HepG2 (cell line): ENCODE data around the gene MEAF6. TPM values are rescaled to one million over a fixed set of nuclear protein-coding genes. Genes with fewer than 3 reads are reported as not detected.
"Not testable (repeated sequence)": the region's sequence is repeated elsewhere in the genome, so short reads cannot be mapped to it uniquely, and the experiment has no call there.

Experiments used
- ATAC-seq: fragments of 200-7000 bp; cut with Tn5 transposase; 3 replicates; pipeline ENCODE4 v1.9.1; 2020; ENCODE audit warnings: mild to moderate bottlenecking, moderate library complexity
- BruUV-seq: library from RNA; stranded (reverse); fragments of 400-500 nt; replicated peaks from 2 replicates; lab custom pipeline; 2021; lab: Mats Ljungman, UMichigan
- CTCF ChIA-PET: fragments of 300-600 bp; formaldehyde crosslinking; extraction: SDS; loops from one replicate; lab custom pipeline; 2021; ENCODE audit warnings: low total read pairs, inconsistent platforms, low intra/inter-chr PET ratio; lab: Yijun Ruan, JAX
- POLR2A ChIA-PET: fragments of 350-600 bp; sonication (Branson Sonifier 250); formaldehyde crosslinking; loops from one replicate; lab custom pipeline; 2020; ENCODE audit warnings: antibody characterized with exemption, inconsistent platforms; lab: Yijun Ruan, JAX
- DNase-seq: peaks from one replicate; pipeline ENCODE4 v3.0.0-alpha.2; 2015; ENCODE audit warnings: low spot score
- FAIRE-seq: peaks from 3 replicates; lab custom pipeline; 2011; peaks lifted over from hg19 to GRCh38; lab: Jason Lieb, UNC
- H2AFZ ChIP-seq: one replicate; pipeline ENCODE4 v1.6.1; 2011; ENCODE audit warnings: low read length, inconsistent platforms
- H3K27ac ChIP-seq: fragments of 300-600 bp; 3 replicates; pipeline ENCODE4 v1.8.0; 2011; ENCODE audit warnings: mixed run types, mild to moderate bottlenecking, mixed read lengths, low read length, inconsistent platforms; ENCODE audit not compliant: insufficient read depth; ENCODE audit errors: extremely low read length
- H3K27me3 ChIP-seq, 2 experiments: fragments of 200-600 bp in 1 of 2; 2 replicates in 1 of 2; 3 replicates in 1 of 2; pipeline versions ENCODE4 v1.6.0 to v1.8.0; 2011; ENCODE audit warnings: low read length in 2 of 2, mild to moderate bottlenecking in 2 of 2, moderate library complexity in 2 of 2, inconsistent platforms in 1 of 2; ENCODE audit not compliant: insufficient read depth in 2 of 2, control insufficient read depth in 1 of 2
- H3K36me3 ChIP-seq, 2 experiments: fragments of 200-600 bp in 1 of 2; replicated peaks in 1 of 2; 2 replicates in 1 of 2; 3 replicates in 1 of 2; pipeline versions ENCODE4 v1.5.1 to v1.8.0; 2011; ENCODE audit warnings: low read length in 2 of 2, inconsistent platforms in 1 of 2; ENCODE audit not compliant: insufficient read depth in 2 of 2, control insufficient read depth in 1 of 2
- H3K4me1 ChIP-seq: 2 replicates; pipeline ENCODE4 v1.5.1; 2012; ENCODE audit warnings: low read length, inconsistent platforms; ENCODE audit not compliant: insufficient read depth
- H3K4me2 ChIP-seq: 2 replicates; pipeline ENCODE4 v1.6.0; 2011; ENCODE audit warnings: low read depth, low read length, inconsistent platforms
- H3K4me3 ChIP-seq, 3 experiments: fragments of 200-600 bp in 1 of 3; sonication (generic), shearing (Covaris generic) in 1 of 3; replicated peaks in 1 of 3; 2 replicates each; pipeline ENCODE4 v1.5.1; 2011 to 2016; ENCODE audit warnings: low read length in 3 of 3, inconsistent platforms in 2 of 3, low read depth in 2 of 3, mild to moderate bottlenecking in 2 of 3, control low read depth in 1 of 3, mixed read lengths in 1 of 3; ENCODE audit not compliant: insufficient read depth in 1 of 3
- H3K79me2 ChIP-seq: one replicate; pipeline ENCODE4 v1.6.1; 2011; ENCODE audit warnings: low read length, inconsistent platforms; ENCODE audit not compliant: insufficient read depth
- H3K9ac ChIP-seq: 2 replicates; pipeline ENCODE4 v1.6.0; 2011; ENCODE audit warnings: mild to moderate bottlenecking, low read depth, low read length, inconsistent platforms; ENCODE audit not compliant: insufficient read depth
- H3K9me3 ChIP-seq: 2 replicates; pipeline ENCODE4 v1.5.1; 2012; ENCODE audit warnings: mild to moderate bottlenecking, low read length
- H4K20me1 ChIP-seq: 2 replicates; pipeline ENCODE4 v1.6.0; 2011; ENCODE audit warnings: inconsistent platforms, mild to moderate bottlenecking, low read length, moderate library complexity; ENCODE audit not compliant: insufficient read depth
- CREB1 ChIP-seq, 2 experiments: fragments of 450-650 bp in 1 of 2; IDR thresholded peaks; 2 replicates each; pipeline ENCODE4 v1.6.1; 2016 to 2017; ENCODE audit warnings: control low read depth in 1 of 2, mild to moderate bottlenecking in 1 of 2, missing compliant biosample characterization in 1 of 2, missing genetic modification characterization in 1 of 2
- HDAC2 ChIP-seq: sonication (generic); formaldehyde crosslinking; IDR thresholded peaks from 2 replicates; pipeline ENCODE4 v1.4.0; 2020; ENCODE audit warnings: missing genetic modification reagents
- MXD4 ChIP-seq: IDR thresholded peaks from 2 replicates; pipeline ENCODE4 v1.6.1; 2016; ENCODE audit warnings: mild to moderate bottlenecking, missing biosample characterization, missing genetic modification reagents
- ZBTB33 ChIP-seq: sonication (generic); formaldehyde crosslinking; IDR thresholded peaks from 2 replicates; pipeline ENCODE4 v1.4.0; 2020; ENCODE audit warnings: missing genetic modification reagents
- ZBTB38 ChIP-seq: sonication (generic); formaldehyde crosslinking; IDR thresholded peaks from 2 replicates; pipeline ENCODE4 v1.5.1; 2020; ENCODE audit warnings: mild to moderate bottlenecking, missing genetic modification reagents
- ZBTB39 ChIP-seq: sonication (generic); formaldehyde crosslinking; IDR thresholded peaks from 2 replicates; pipeline ENCODE4 v1.5.0; 2020; ENCODE audit warnings: missing genetic modification reagents
- ZNF839 ChIP-seq: sonication (generic); formaldehyde crosslinking; IDR thresholded peaks from 2 replicates; pipeline ENCODE4 v1.4.0; 2020; ENCODE audit warnings: missing genetic modification reagents, mild to moderate bottlenecking, borderline replicate concordance
- WGBS: methylation state at CpG from one replicate; pipeline ENCODE4 v1.1.6; 2017; ENCODE audit warnings: low lambda C conversion rate; 5-methylcytosine and 5-hydroxymethylcytosine counted together
- in situ Hi-C: cut with HindIII; loops from 2 replicates; pipeline ENCODE4 v1.10.0; 2017; ENCODE audit warnings: low pct_unique_long_range_greater_than_20kb; ENCODE audit not compliant: extremely low pct_ligation_motif_present
- intact Hi-C: fragments of 100-400 bp; cut with micrococcal nuclease; formaldehyde crosslinking; loops from one replicate; pipeline ENCODE4 v1.10.0; 2022; ENCODE audit not compliant: unreplicated experiment
- polyA plus RNA-seq, 8 experiments: library from polyadenylated mRNA; depleted of rRNA in 3 of 8; stranded (reverse) in 7 of 8; unstranded in 1 of 8; fragments of >200 nt; fragmentation: Illumina TruSeq in 4 of 8; extraction: Trizol in 4 of 8; gene quantifications; 2 replicates each; pipeline versions ENCODE4 v1.2.1 to v1.2.3, GENCODE V29; 2011 to 2016; ENCODE audit warnings: low read depth in 4 of 8, missing spikeins in 1 of 8, mixed read lengths in 1 of 8; ENCODE audit not compliant: insufficient read depth in 1 of 8
- total RNA-seq, 5 experiments: library from RNA; depleted of rRNA; stranded (reverse); fragments of >200 nt; fragmentation: Illumina TruSeq; extraction: Trizol; gene quantifications; 2 replicates each; pipeline ENCODE4 v1.2.3, GENCODE V29; 2016; ENCODE audit warnings: low read depth in 1 of 5

Gene MEAF6
- total and polyA plus RNA-seq, 2 of the 13 experiments (the other 11 are each of a cell fraction or from before 2014, with no cell fraction given): 29.5 to 45.6 TPM

- FAIRE-seq: no peak
- no peak overlapping the region for H3K27ac ChIP-seq
- intact Hi-C loops: no loop called here
Measured at GRCh38 chr1:37560401-37561132, 46.0 kb upstream of the MEAF6 start.

GRCh38 chr1:37559957-37560379 lies 45.4 kb upstream of the MEAF6 start:
- CTCF ChIA-PET; ATAC-seq; BruUV-seq; H3K79me2 ChIP-seq; intact Hi-C loops; H4K20me1 ChIP-seq; H3K27me3 ChIP-seq; H3K36me3 ChIP-seq; FAIRE-seq; POLR2A ChIA-PET; H3K9me3 ChIP-seq; H3K4me3 ChIP-seq; H3K9ac ChIP-seq; H2AFZ ChIP-seq; TF ChIP-seq CREB1 (IDR thresholded peaks at IDR 0.05): not testable (repeated sequence)
- peak overlapping the region; percentile 11; the same call in 1 of the 2 replicates for H3K4me2 ChIP-seq
- H3K4me1 ChIP-seq: peaks cover 63% of the 10 kb centered on the region
- TF ChIP-seq MXD4 (CRISPR knock-in tag) (0 out of 2 replicates have a peak, but pooled peaks have one; percentile 24), CREB1 (CRISPR knock-in tag; IDR thresholded peaks at IDR 0.05) (peak; percentile 46; the same call in 1 of the 2 replicates), ZBTB33 (CRISPR knock-in tag) (peak; percentile 51), ZBTB39 (CRISPR knock-in tag) (peak; percentile 48; the same call in 1 of the 2 replicates), ZBTB38 (peak; percentile 79; the same call in 1 of the 2 replicates)
- TF ChIP-seq, all 625 proteins: peak for 5; not testable (repeated sequence) for 620
- DNase-seq, H3K27ac ChIP-seq, in situ Hi-C loops: not testable (repeated sequence)
- WGBS: 66% methylated on average over 12 of the region's 12 CpGs

More at GRCh38 chr1:37560401-37561132, 46.0 kb upstream of the MEAF6 start:
- POLR2A ChIA-PET: no interaction called here
- no peaks in the 10 kb centered on the region for H3K79me2 ChIP-seq
- H3K27me3 ChIP-seq: no peaks in the 10 kb centered on the region
- in situ Hi-C loops: no loop called here
- H3K4me2 ChIP-seq: peak overlapping the region; percentile 9; the same call in 1 of the 2 replicates
- no peak for DNase-seq
- 65% methylated on average over 10 of the region's 10 CpGs for WGBS
- no peak for ATAC-seq
- no peak overlapping the region for H3K4me3 ChIP-seq
- TF ChIP-seq ZNF839 (CRISPR knock-in tag) (no peak), HDAC2 (CRISPR knock-in tag) (0 out of 2 replicates have a peak, but pooled peaks have one; percentile 14)
- TF ChIP-seq, all 625 proteins: peak for 1
- Histone ChIP-seq H4K20me1 (no peaks in the 10 kb centered on the region), H3K9me3 (no peaks in the 10 kb centered on the region), H3K36me3 (peaks cover 0 to 6% of the 10 kb centered on the region in 2 experiments; a peak in 2 of 5 replicates), H3K4me1 (peaks cover 63% of the 10 kb centered on the region), H2AFZ (peak overlapping the region; percentile 32), H3K9ac (no peak overlapping the region)
- BruUV-seq: no TSS peak
- CTCF ChIA-PET: no interaction called here
